Measurements from ENCODE around the gene CPXM1.

Gene CPXM1

GRCh38 chr20:2762578-2763131, 37.8 kb downstream of the CPXM1 start:
- FAIRE-seq, result no peak

GRCh38 chr20:2761885-2762284, 38.5 kb downstream of the CPXM1 start:
- no peak for FAIRE-seq

GRCh38 chr20:2760952-2761305, 39.5 kb downstream of the CPXM1 start:
- no peak for FAIRE-seq

GRCh38 chr20:2760297-2760951, 40.0 kb downstream of the CPXM1 start:
- FAIRE-seq, result no peak

DNA sequence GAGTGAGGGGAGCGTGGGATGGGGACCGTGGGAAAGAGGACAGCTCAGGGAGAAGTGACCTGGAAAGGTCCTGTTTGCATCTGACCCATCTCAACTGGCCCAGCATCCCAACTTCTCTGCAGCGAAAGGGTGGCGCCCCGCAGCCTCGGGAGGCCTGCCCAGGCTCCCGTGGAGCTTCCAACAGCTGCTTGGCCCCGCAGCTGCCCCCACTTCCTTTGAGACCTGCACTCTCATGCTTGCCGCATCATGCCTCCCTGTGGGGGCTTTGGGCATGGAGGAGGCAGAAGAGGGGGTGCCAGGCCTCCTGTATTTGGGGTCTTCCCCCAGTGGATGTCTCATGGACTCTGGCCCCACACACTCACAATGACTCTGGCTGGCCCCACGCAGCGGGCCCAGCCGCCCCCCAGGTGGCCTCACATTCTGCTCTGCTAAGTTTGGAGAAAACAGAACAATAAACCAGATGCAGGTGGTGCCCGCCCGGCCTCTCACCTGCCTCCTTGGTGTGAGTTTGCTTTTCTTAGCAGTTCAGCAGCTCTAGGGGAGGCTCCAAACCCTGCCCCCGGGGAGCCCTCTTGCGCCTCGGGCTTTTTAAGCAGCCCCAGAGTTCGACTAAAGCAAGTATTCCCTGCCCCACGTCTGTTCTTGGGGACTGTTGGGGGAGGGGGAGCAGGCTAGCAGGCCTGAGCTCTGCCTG, 40.7 kb downstream of the CPXM1 start:
- FAIRE-seq, result no peak

- no peak for FAIRE-seq
Observed at GRCh38 chr20:2759143-2759542, 41.3 kb downstream of the CPXM1 start.

- no peak for FAIRE-seq
Observed at GRCh38 chr20:2757969-2758368, 42.5 kb downstream of the CPXM1 start.

GRCh38 chr20:2757001-2757400, 43.4 kb downstream of the CPXM1 start:
- no peak for FAIRE-seq

GRCh38 chr20:2756056-2756611, 44.3 kb downstream of the CPXM1 start:
- no peak for FAIRE-seq

- no peak for FAIRE-seq
Observed at GRCh38 chr20:2755451-2756055, 44.9 kb downstream of the CPXM1 start.

DNA sequence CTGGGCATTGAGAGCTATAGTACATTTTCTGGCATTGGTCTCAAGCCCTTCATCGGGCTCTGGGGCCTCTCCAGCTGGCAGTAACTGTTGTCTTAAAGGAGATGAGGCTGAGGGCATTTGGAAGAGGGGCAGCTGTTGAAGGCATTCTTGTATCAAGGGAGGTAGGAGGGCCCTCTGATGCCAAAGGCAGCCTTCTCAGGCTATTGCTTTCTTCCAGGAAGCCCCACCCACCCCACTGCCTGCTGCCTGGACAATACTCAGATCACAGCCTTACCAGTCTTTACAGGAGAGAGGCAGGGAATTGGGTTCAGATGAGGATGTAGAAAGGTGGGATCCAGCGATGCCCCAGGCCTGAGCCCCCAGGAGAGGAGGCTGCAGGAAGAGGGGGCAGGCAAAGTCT, 46.0 kb downstream of the CPXM1 start:
- FAIRE-seq, result no peak

- FAIRE-seq, result no peak
Observed at GRCh38 chr20:2753461-2754040, 46.9 kb downstream of the CPXM1 start.

GRCh38 chr20:2752567-2753460, 47.6 kb downstream of the CPXM1 start:
- no peak for FAIRE-seq

- no peak for FAIRE-seq
Observed at GRCh38 chr20:2751878-2752566, 48.4 kb downstream of the CPXM1 start.

DNA sequence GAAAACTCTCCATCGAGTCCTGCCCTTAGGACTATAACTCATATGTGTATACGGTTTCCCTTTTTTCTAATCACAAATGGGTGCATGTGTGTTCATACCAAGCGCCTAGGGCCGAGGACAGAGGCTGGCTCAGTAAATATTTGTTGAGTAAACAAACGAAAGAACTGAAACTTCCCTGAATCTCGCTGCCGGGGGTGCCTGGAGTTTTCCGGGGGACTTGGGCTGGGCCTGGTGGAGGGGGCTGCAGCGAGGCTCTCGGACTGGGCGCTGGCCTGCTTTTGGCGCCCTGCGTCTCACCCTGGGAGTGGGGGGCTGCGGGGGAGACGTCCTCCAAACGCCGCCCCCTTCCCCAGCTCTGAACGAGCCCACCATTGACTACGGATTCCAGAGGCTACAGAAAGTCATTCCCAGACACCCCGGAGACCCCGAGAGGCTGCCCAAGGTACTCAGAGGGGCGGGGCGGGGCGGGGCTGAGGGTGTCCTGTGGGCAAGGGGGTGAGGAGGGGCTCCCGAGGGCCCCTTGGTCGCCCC, 49.0 kb downstream of the CPXM1 start:
- FAIRE-seq, result no peak

- FAIRE-seq, result no peak
Observed at GRCh38 chr20:2750491-2751251, 49.8 kb downstream of the CPXM1 start.

GRCh38 chr20:2749951-2750490, 50.4 kb downstream of the CPXM1 start:
- no peak for FAIRE-seq

GRCh38 chr20:2749343-2749950, 51.0 kb downstream of the CPXM1 start:
- no peak for FAIRE-seq

DNA sequence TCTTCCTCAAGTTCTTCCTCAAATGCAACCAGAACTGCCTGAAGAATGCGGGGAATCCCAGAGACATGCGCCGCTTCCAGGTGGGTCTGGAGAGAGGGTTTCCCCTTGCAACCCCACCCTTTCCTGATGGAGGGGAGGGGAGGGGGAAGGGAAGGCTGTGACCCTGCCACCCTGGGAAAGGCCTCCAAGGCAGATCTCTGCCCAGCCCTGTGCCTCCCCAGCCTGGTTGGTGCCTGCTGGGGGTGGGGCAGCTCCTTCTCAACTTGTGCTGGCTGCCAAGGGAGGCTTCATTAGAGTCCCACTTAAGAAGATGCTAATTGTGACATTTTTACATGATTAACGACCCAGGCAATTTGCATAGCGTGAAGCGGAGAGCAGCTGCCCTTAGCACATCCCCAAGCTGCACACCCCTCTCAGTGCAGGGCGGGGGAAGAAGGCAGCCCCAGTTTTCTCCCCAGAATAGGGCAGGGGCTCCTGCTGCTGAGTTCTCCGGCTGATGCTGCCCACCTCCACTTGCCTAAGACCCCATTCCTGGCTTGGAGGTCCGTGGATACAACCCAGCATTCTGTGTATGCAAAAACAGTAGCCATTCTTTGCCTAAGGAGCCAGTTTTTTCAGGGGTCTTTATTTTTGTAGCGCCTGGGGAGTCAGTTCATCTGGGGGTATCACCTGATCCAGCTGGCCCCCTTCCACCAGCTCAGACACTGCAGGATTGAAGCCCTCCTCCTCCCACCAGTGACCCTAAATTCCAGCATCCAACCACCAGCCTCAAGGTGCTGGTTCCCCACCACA, 51.7 kb downstream of the CPXM1 start:
- no peak for FAIRE-seq
